ENCODE measurements around the gene ABCG8.

Gene ABCG8

DNA sequence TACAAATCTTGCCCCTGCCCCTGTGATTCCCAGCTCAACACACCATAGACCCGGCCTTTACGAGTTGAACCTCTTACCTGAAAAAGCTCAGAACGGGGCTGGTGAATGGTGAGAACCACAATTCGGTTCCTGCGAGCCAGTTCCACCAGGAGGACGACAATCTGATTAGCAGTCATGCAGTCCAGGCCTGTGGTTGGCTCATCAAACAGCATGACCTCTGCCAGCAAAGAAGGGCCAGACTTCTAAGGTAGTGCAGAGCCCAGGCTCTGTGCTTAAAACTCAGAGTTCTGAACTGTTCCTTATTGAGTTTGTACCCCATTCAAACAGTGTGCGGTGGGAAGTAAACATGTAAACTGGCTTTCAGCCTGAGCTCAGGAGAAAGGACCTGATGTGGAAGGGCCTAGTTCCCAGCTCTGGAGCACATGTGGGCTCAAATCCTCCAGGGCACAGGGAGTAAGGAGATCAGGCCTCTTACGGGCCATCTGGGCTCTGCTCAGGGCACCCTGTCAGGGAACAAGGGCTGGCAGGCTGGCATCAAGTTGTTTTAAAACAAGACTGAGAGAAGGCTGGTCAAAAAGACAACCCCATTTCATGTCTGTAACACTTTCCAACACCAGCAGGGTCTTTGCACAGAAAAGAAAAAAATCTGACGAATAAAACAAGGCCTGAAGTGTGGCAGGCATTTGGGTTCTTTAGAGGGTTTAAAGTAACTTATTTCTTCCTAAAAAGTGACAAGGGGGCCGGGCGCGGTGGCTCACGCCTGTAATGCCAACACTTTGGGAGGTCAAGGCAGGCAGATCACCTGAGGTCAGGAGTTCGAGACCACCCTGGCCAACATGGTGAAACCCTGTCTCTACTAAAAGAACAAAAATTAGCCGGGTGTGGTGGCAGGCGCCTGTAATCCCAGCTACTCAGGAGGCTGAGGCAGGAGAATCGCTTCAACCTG lies 12.2 kb upstream of the ABCG8 start:
- DNase-seq (ENCODE audit: low read depth): no peak

DNA sequence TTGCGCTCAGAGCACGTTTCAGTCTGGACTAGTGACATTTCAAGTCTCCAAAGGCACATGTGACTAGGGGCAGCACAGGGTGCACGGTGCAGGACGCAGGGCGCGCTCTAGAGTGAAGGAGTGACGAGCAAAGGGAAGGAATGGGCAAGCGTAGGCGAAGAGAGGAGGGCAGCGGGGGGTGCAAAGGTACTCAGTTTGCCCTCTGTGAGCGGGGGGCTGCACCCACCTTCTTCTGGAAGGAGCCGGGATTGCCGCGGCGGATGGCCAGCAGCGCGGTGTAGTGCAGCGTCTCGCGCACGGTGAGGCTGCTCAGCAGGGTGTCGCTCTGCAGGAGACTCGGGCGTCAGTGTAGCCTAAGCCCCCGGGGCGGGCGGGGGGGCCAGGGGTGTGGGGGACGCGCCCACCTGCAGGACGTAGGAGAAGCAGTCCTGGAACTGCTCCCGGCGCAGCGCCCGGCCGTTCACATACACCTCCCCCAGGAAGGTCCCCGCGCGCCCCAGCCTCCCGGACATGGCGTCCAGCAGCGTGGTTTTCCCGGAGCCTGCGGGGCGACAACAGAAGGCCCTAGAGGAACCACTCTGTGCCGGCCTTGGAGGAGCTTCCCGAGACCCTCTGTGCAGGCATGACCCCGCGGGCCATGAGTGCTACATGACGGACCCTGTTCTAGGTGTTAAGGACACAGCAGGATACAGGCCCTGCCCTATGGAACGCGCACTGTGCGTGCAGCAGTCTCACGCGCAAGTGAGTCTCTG lies 7.1 kb upstream of the ABCG8 start:
- DNase-seq (ENCODE audit: low read depth): no peak

DNA sequence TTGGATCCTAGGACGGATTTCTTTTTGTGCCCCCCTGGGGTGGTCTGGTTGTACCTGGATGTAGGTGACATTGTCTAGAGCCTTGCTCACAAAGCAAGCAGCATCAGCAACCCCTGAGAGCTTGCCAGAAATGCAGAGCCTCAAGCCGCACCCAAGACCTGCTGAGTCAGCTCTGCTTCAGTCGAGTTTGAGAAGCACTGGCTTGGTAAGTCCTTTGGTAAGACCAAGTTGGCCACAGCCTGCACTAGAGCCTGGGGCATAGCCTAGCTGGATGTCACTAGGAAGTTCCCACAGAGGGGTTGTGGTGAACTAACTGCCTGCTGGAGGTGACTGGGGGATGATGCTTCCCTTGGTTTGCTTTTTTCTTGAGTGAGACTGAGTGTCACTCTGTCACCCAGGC lies 6.3 kb upstream of the ABCG8 start:
- no peak for DNase-seq (ENCODE audit: low read depth)

DNA sequence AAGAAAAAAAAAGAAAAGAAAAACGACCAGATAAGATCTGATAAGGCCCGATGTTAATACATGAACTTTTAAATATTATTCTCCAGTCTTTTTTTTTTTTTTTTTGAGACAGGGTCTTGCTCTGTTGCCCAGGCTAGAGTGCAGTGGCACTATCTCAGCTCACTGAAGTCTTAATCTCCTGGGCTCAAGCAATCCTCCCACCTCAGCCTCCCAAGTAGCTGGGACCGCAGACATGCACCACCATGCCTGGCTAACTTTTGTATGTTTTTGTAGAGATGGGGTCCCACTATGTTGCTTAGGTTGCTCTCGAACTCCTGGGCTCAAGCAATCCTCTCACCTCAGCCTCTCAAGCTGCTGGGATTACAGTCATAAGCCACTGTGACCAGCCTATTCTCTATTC lies 1.7 kb upstream of the ABCG8 start:
- DNase-seq (ENCODE audit: low read depth): no peak

DNA sequence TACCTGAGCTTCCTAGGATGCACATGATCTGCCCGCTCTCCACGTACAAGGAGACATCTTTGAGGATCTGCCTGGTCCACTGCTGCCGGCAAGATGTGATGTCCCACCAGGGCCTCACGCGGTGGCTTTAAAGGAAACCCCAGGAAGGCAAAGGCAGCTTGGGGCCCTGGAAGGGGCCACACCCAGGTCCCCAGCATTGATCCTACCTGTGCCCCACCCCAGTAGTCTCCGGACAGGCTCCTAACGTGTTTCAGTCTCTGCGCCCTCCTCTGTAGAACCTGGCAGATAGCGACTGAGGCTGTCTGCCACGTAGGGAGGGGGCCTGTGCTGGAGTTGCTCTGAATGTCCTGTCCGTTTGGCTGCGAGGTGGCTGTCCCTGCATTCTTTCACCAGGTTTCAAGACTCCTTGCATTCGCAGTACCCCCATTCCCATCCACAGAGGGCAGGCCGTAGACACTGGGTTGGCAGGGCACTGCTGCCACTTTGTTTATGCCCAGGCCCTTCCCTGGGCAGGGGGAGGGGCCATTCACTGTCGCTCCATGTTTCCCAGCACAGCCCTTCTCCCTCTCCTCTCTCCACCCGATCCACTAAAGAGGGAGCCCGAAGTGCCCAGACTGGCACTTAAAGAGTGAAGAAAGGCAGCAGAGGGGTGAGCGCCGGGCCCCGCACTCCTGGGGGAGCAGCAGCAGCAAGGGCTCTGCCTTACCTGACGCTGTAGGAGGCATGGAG lies 776 bp upstream of the ABCG8 start:
- DNase-seq (ENCODE audit: low read depth): no peak

DNA sequence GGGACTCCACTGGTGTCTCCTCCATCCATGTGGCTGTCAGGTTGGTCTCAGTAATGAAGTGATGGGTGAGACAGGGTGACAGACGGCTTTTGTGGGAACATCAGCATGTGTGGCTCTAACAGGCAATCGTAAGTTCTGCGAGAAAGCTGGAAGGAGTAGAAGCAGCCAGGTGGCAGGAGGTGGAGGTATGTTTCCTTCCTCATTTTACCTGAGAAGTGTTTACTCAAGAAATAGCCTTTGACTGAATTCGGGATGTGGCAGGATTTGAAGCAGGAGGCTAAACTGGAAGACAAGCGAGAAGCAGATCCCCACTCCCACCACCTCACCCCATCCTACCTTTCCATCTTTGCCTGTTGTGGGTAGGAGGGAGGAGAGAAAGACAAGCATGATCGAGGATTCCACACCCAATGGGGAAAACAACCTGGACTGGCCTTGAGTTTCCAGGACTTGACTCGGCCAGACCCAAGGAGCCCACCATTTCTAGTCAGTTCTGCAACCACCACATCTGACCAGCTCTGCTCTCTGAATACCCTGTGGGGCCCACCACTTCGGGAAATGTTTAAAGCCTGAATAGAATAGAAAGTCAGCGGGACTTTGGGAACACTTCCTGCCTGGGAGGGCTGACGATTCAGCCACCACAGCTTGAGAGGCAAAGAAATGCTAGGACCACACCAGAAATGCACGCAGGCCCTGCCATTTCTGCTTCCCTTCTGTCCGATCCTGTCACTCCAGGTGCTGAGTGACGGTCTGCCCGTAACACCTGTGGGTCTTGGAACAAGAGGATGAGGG lies 1.2 kb downstream of the ABCG8 start:
- DNase-seq (ENCODE audit: low read depth): no peak

DNA sequence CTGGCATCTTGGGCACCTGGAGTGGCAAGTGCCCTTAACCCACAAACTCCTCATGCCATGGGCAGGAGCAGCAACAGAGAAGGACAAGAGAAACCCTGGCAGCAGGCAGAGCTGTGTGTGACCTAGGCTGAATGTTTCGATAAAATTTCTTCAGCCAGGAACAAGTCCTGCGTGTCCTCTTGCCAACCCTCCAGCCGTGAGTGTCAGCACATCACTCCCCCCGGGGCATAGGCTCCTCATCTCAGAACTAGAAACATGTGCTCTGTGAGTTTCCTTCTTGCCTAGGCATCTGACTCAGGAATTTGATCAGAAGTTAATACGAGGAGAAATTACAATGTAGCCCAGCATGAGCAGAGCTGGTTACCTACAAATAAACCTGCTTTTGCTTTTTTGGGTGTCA lies 2.2 kb downstream of the ABCG8 start:
- no peak for DNase-seq (ENCODE audit: low read depth)

DNA sequence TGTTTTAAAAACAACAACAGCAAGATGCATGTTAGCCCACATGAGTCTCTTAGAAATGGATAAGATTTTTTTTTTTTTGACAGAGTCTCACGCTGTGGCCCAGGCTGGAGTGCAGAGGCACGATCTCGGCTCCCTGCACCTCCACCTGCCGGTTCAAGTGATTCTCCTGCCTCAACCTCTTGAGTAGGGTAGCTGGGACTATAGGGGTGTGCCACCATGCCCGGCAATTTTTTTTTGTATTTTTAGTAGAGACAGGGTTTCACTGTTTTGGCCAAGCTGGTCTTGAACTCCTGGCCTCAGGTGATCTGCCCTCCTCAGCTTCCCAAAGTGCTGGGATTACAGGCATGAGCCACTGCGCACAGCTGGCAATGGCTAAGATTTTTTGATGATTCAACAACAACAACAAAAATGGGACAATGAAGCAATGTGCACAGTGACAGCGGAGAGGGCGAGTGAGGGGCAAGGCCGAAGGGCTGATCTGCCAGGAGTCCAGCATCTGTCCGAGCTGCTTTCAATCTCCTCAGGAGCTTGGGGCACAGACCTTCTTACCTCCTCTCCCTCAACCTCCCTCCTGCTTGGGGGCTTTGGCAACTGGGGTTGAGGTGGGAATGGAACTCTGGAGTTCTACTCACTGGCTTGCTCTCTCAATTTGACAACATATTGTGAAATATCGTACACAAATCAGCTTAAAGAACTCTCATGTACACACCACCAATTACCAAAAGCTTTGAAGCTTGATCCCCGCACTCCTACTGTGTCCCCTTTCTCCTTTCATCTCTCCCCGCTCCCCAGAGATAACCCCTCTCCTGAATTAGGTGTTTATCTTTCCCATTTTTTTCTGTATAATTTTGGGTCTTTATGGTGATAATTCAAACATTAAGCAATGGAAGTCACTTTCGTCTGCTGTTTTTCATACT lies 3.4 kb downstream of the ABCG8 start:
- DNase-seq (ENCODE audit: low read depth): no peak

DNA sequence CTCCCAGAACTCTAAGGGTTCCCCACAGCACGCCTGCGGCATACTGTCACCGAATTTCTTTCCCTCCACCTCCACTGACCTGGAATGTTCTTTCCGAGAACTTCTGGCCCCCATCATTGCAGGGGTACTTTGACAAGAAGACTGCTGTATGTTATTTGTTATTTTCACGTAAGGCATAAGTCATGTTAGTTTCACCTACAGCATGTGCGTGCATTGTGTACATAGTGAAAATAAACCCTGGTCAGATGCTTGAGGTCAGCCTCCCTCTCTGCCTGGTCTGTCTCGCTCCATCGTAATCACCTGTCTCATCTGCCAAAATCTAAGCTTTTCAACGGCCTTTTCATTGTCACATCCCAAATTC lies 4.1 kb downstream of the ABCG8 start:
- DNase-seq (ENCODE audit: low read depth): no peak

DNA sequence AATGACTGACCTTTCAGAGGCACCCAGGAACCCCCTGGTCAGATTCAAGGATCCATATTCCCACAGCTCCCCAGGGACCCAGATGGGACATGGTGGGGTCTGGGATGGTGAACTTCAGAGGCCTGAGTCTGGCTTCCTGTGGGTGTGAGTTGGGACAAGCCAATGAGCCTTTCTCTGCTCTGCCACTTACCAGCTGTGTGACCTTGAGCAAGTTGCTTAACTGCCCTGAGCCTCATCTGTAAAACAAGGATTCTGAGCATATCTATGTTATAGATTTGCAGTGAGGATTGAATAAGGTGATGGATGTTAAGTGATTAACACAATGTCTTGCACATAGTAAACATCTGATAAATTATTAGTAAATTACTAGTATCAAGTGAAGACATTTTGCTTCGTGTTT lies 6.4 kb downstream of the ABCG8 start:
- DNase-seq (ENCODE audit: low read depth): no peak

DNA sequence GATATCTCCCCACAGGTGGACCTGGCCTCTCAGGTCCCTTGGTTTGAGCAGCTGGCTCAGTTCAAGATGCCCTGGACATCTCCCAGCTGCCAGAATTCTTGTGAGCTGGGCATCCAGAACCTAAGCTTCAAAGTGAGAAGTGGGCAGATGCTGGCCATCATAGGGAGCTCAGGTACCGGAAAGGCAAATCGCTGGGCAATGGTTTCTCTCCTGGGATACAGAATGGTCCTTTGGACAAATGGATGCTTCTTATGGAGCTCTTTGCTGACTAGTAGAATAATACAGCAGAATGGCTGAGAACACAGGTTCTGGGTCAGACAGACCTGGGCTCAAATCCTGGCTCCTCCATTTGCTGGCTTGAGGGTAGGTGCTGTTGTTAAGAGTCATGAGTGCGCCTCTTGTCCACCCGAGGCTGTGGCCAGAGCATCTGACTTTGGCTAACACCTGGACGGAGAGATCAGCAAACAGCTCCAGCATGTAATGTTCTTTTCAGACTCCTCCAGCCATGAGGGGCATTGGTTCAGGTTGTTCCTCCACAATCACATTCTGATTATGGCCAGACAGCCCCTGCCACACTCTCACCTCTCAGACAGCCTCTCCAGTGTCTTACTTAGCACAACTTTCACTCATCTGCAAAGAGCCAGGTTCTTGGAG lies 7.5 kb downstream of the ABCG8 start:
- no peak for DNase-seq (ENCODE audit: low read depth)

DNA sequence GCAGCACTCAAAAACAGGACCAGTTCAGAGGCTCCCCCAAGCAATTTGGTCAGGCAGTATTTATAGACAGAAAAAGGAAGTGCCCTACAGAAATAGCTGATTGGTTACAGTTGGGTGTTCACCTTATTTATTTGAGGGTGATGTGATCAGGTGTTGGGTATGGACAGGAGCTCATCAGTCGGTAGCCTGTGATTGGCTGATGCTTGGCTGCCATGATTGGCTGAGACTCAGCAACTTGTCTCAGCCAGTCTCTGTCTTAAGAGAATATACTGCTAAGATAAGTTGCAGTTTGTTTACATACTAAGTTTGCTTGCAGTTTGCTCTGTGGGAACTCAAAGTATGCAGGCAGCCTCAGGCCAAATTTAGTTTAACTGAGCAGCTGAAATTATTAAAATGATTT lies 9.4 kb downstream of the ABCG8 start:
- no peak for DNase-seq (ENCODE audit: low read depth)

DNA sequence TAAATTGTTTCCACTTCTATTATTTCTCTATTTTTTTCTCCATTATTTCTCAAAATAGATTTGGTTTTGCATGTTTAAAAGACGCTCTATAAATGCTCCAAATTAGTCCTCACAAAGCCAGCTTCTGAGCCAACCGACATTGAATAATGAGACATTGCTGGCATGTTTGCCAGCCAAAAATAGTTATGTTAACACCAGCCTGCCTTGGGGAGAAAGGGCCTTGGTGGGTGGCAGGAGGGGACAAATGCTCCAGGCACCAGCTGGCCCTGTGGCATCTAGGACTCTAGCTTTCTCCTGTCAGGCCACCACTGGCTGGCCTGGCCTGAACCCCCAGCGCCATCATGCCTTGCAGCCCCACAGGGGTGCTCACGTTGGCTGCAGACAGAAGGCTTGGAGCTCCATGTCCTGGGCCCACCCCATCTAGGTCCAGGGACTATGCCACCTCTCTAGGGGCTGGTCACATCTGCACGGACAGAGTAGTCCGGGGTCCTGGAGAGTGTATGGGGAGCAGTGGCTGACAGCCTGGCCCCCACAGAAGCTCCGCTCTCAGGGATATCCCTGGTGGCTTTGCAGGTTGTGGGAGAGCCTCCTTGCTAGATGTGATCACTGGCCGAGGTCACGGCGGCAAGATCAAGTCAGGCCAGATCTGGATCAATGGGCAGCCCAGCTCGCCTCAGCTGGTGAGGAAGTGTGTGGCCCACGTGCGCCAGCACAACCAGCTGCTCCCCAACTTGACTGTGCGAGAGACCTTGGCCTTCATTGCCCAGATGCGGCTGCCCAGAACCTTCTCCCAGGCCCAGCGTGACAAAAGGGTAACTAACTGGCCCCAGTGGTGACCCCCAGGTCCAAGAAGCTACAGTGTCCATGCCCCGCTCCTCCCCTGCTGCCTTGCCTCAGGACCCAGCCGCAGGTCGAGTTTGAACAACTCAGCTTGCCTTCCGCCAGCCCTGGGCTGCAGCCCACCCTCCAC lies 12.5 kb downstream of the ABCG8 start:
- DNase-seq (ENCODE audit: low read depth): no peak

DNA sequence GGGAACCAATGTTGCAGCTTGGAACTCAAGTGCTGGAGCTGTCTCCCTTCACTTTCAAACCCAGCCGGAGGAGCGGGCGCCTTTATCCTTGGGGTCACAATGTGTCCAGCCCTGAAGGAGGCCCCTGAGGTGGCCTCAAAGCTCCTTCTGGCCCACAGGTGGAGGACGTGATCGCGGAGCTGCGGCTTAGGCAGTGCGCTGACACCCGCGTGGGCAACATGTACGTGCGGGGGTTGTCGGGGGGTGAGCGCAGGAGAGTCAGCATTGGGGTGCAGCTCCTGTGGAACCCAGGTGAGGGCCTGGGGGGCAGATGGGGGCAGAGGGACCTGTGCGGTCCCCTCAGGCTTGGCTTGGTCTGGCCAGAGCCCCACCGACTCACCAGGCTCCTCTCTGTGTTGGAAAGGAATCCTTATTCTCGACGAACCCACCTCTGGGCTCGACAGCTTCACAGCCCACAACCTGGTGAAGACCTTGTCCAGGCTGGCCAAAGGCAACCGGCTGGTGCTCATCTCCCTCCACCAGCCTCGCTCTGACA lies 13.5 kb downstream of the ABCG8 start:
- DNase-seq (ENCODE audit: low read depth): no peak

DNA sequence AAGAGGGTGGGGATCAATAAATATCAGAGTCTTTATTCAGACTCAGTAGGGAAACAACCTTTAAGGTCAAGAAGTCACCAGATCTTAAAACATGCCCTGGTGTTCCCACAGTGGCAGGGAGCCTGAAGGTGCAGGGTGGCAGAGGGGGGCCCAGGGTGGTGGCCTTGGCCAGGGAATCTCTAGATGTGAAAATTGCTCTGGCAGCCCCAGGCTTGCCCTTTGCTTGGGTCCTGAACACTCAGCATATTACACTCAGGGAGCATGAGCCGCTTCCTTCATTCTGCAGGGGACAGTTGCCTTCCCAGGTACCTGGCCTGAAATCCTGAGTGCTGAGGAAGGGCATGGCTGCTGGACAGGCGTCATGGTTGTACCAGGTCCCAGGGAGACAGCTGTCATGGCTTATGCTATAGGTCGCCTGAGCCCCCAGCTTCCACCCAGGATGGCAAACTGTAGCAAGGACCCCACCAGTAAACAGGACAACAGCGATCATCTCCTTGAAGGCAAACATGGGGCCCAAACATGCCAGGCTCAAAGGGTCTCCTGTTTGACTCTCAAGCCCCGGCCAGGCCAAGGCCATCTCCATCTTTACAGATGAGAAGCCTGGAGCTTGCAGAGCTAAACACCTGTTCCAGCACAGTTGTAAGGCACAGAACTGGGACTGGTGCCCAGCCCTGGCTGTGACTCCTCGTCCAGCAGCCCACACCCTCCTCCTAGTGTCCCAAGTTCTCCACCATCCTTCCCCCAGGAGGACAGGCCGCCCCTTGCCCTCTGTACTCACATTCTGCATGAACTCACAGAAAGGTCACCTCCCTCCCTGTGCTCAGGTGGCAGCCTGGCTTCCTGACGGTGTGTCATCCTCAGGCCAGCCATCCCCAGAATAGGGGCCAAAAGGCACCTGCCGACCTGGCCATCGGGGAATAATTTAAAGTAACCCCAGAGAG lies 14.6 kb downstream of the ABCG8 start:
- no peak for DNase-seq (ENCODE audit: low read depth)

DNA sequence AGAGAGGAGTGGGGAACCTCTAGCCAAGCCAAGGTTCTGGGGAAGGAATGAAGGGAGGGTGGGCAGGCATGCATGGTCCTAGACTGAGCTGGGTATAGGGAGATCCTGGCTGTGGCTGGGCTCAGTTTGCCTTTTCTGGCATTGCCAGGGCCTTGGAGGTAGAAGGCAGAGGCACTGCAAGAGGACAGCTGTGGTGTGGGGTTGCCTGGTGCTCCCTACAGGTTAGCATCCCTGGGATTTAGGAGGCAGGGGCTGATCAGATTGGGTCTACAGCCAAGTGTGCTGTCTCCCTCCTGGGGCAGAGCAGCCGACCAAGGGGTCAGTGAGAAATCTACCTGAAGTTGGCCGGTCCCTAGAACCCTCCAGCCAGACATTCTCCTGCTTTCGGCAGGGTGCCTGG lies 15.9 kb downstream of the ABCG8 start:
- DNase-seq (ENCODE audit: low read depth): no peak

DNA sequence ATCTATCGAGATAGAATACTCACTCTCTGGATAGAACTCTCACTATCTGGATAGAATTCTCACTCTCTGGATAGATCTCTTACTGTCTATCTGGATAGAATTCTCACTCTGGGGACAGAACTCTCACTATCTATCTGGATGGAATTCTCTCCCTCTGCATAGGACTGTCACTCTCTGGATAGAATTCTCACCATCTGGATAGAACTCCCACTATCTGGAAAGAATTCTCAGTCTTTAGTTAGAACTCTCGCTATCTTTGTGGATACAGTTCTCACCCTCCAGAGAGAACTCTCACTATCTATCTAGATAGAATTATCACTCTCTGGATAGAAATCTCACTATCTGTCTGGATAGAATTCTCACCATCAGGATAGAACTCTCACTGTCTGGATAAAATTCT lies 16.5 kb downstream of the ABCG8 start:
- DNase-seq (ENCODE audit: low read depth): no peak

DNA sequence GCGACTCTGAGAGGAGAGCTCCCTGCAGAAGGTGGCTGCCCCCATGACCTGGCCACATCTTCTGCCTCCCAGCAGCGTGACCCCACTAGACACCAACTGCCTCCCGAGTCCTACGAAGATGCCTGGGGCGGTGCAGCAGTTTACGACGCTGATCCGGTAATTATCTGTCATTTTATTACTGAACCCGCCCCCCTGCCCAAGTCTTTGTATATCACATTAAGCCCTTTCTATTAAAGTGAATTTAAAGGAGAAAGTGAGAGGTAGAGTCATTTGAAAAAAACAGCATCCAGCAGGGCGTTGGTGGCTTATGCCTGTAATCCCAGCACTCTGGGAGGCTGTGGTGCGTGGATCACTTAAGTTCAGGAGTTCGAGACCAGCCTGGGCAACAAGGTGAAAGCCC lies 33.4 kb downstream of the ABCG8 start:
- DNase-seq (ENCODE audit: low read depth): no peak
